C4-2B (cell line): ENCODE data around the gene MR1.
A peak's percentile ranks its signal among the peaks of the same experiment; 100 is the strongest.

ENCODE experiments used
- H3K27ac ChIP-seq: fragments of 450-650 bp; 2 replicates; pipeline ENCODE4 v1.5.1; 2017
- ZFX ChIP-seq: fragments of 450-650 bp; IDR thresholded peaks from 2 replicates; pipeline ENCODE4 v1.6.1; 2017
- TF ChIP-seq, protein P1 (sequence below): fragments of 450-650 bp; conservative IDR thresholded peaks from 2 replicates; pipeline ENCODE4 v1.5.1; 2017; ENCODE audit warnings: mild to moderate bottlenecking

MR1 gene

GRCh38 chr1:181084606-181084969 lies 50.8 kb downstream of the MR1 start:
- H3K27ac ChIP-seq, result no peak overlapping the region

GRCh38 chr1:181086091-181086490 lies 52.3 kb downstream of the MR1 start:
- H3K27ac ChIP-seq, result no peak overlapping the region
- TF ChIP-seq, protein P1, sequence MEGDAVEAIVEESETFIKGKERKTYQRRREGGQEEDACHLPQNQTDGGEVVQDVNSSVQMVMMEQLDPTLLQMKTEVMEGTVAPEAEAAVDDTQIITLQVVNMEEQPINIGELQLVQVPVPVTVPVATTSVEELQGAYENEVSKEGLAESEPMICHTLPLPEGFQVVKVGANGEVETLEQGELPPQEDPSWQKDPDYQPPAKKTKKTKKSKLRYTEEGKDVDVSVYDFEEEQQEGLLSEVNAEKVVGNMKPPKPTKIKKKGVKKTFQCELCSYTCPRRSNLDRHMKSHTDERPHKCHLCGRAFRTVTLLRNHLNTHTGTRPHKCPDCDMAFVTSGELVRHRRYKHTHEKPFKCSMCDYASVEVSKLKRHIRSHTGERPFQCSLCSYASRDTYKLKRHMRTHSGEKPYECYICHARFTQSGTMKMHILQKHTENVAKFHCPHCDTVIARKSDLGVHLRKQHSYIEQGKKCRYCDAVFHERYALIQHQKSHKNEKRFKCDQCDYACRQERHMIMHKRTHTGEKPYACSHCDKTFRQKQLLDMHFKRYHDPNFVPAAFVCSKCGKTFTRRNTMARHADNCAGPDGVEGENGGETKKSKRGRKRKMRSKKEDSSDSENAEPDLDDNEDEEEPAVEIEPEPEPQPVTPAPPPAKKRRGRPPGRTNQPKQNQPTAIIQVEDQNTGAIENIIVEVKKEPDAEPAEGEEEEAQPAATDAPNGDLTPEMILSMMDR, result no peak
- TF ChIP-seq ZFX, result no peak

More at GRCh38 chr1:181084606-181084969, 50.8 kb downstream of the MR1 start:
- no peak for TF ChIP-seq ZFX
- TF ChIP-seq, protein P1, result peak; percentile 18; the same call in 1 of the 2 replicates

- no peak overlapping the region for H3K27ac ChIP-seq
- TF ChIP-seq ZFX, result no peak
- TF ChIP-seq, protein P1, result no peak
These were observed 53.1 kb downstream of the MR1 start for GRCh38 chr1:181086926-181087325.

GRCh38 chr1:181087400-181087901 lies 53.7 kb downstream of the MR1 start:
- TF ChIP-seq, protein P1, result no peak
- no peak for TF ChIP-seq ZFX
- H3K27ac ChIP-seq, result no peak overlapping the region

- H3K27ac ChIP-seq, result peak within 1 kb of the TSS; percentile 71
- TF ChIP-seq, protein P1, result no peak
- TF ChIP-seq ZFX, result no peak
These were observed 54.6 kb downstream of the MR1 start, which contains the start of gene IER5 for GRCh38 chr1:181088079-181089016. Gene IER5, plus strand, starts transcription at chr1:181088700. Its CDS starts 203 bp downstream, at chr1:181088903.

DNA sequence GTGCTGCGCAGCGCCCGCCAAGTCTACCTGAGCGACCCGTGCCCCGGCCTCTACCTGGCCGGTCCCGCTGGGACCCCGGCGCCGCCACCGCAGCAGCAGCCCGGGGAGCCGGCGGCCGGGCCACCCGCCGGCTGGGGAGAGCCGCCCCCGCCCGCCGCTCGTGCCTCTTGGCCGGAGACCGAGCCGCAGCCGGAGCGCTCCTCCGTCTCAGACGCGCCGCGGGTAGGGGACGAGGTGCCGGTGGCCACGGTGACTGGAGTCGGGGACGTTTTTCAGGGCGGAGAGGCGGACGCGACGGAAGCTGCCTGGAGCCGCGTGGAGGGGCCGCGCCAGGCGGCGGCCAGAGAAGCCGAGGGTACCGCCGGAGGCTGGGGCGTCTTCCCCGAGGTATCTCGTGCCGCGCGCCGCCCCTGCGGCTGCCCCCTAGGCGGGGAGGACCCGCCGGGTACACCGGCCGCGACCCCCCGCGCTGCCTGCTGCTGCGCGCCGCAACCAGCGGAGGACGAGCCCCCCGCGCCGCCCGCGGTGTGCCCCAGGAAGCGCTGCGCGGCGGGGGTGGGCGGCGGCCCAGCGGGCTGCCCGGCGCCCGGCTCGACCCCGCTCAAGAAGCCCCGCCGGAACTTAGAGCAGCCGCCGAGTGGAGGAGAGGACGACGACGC lies 55.4 kb downstream of the MR1 start:
- H3K27ac ChIP-seq, result peak overlapping the region; percentile 71
- no peak for TF ChIP-seq ZFX
- TF ChIP-seq, protein P1, result no peak; the same call in 1 of the 2 replicates
